Adrenal gland (tissue), 5 donors: ENCODE data around the gene PRR27.

Experiments used
- POLR2A ChIP-seq, 2 donors: fragments of 450-650 bp; IDR thresholded peaks; one replicate each; pipeline ENCODE4 v1.6.1; 2017; ENCODE audit warnings: antibody characterized with exemption in 2 of 2, mild to moderate bottlenecking in 2 of 2, moderate library complexity in 1 of 2
- TF ChIP-seq, protein P1 (sequence below), 6 experiments: fragments of 450-650 bp in 4 of 6; fragments of 200-600 bp in 2 of 6; sonication (generic) in 1 of 6; IDR thresholded peaks; 1 replicate in 5 of 6; 2 replicates in 1 of 6; pipeline versions ENCODE4 v1.5.1 to v1.8.0; 2016 to 2021; ENCODE audit warnings: antibody characterized with exemption in 6 of 6, mild to moderate bottlenecking in 2 of 6, moderate library complexity in 1 of 6
- donor health status: DM: no; HTN: no; CAD: no.

DNA sequence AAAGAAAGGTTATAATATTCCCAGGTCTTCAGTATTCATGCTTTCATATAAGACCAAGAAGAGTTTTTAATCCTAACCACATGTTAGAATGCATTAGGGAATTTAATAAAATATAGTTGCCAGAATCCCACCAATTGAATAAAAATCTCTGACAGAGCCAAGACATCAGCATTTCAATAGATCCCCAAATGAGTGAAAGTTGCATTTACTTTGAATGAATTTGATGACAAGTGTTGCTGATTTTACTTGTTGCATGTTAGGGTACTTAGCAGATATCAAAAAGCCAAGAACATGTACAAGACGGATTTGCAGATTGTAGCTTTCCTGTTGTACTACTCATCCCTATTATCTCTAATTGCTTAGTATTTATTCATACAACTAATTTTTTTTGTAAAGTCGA is 39.9 kb upstream of the PRR27 start:
- TF ChIP-seq, protein P1, sequence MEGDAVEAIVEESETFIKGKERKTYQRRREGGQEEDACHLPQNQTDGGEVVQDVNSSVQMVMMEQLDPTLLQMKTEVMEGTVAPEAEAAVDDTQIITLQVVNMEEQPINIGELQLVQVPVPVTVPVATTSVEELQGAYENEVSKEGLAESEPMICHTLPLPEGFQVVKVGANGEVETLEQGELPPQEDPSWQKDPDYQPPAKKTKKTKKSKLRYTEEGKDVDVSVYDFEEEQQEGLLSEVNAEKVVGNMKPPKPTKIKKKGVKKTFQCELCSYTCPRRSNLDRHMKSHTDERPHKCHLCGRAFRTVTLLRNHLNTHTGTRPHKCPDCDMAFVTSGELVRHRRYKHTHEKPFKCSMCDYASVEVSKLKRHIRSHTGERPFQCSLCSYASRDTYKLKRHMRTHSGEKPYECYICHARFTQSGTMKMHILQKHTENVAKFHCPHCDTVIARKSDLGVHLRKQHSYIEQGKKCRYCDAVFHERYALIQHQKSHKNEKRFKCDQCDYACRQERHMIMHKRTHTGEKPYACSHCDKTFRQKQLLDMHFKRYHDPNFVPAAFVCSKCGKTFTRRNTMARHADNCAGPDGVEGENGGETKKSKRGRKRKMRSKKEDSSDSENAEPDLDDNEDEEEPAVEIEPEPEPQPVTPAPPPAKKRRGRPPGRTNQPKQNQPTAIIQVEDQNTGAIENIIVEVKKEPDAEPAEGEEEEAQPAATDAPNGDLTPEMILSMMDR (IDR thresholded peaks at IDR 0.05), result no peak
- TF ChIP-seq POLR2A (IDR thresholded peaks at IDR 0.05), result no peak
